Hematopoietic multipotent progenitor cell treated with erythropoietin and hydrocortisone succinate and interleukin-3 and kit ligand, for 15 days (in vitro differentiated cells): ENCODE data around the gene GNAZ.
"Not testable (repeated sequence)": the region's sequence is repeated elsewhere in the genome, so short reads cannot be mapped to it uniquely, and the experiment has no call there.

ENCODE experiments used
- DNase-seq: peaks from one replicate; pipeline ENCODE4 v3.0.0-alpha.2; 2015; ENCODE audit warnings: low spot score

The GNAZ gene

DNA sequence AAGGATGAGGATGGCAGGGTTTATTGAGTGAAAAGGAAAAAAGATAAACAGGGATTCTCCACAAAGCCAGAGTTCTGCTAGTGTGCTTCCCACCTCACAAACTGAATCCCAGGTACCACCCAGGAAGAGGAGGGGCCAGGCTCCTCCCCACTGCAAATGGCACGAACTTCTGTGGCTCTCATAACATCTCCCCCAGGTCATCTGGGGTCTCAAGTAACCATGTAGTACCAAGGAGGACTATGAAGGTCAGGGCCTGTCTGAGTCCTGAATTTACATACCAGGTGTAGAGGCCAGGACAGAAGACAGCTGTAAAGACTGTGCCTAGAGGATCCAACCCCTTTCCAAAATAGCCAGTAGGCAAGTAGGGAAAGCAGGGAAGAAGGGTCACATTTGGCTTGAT, 25.7 kb upstream of the GNAZ start:
- DNase-seq, result no peak

DNA sequence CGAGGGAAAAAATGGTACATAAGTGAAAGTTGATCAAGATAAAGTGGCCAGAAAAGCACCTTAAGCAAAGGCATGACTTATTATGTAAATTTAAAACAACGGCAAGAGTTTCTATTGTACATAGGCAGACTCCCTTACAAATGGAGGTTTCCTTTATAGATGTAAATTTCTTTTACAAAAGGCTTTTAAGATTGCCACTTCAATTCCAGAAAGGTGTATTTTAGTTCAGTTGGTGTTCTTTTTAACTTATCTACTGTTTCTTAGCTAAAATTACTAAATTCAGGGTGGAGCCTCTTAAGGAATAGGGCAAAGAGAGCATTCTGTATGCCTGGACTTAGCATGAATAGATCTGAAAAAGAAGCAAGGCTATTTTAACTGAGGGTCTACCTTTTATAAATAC, 24.9 kb upstream of the GNAZ start:
- DNase-seq, result no peak

- DNase-seq, result no peak
Observed at GRCh38 chr22:23047265-23047664, 23.1 kb upstream of the GNAZ start.

- DNase-seq, result no peak
Observed at GRCh38 chr22:23047742-23048141, 22.6 kb upstream of the GNAZ start.

GRCh38 chr22:23050546-23050945, 19.8 kb upstream of the GNAZ start:
- DNase-seq, result not testable (repeated sequence)

DNA sequence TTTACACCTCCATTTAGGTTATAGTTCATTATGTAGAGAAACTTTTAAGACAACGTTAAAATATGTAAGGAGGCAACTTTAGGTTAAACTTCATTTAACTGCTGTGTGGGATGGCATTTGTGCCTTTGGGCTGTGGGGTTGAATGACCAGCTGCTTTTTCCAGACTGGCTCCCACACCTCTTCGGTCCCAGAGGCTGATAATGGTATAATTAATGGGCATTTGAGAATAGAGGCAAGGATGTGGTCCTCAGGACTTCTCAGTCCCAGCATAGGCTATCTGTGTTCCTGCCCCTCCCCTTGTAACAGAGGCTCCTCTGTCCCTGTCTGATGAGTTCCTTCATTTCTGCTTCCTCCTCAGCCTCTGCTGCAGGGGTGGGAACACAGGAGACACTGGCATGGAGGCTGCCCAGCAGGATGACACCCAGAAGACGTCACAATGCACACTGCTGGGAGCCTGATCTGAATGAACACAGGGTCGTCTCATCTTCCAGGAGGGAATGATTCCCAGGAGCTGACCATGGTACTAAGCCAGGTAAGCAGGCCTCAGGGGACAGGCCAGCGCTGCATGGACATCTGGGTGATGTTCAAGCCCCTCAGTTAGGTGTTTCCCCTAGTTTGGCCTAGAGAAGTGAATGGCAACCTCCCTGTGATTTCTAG, 17.1 kb upstream of the GNAZ start:
- no peak for DNase-seq

DNA sequence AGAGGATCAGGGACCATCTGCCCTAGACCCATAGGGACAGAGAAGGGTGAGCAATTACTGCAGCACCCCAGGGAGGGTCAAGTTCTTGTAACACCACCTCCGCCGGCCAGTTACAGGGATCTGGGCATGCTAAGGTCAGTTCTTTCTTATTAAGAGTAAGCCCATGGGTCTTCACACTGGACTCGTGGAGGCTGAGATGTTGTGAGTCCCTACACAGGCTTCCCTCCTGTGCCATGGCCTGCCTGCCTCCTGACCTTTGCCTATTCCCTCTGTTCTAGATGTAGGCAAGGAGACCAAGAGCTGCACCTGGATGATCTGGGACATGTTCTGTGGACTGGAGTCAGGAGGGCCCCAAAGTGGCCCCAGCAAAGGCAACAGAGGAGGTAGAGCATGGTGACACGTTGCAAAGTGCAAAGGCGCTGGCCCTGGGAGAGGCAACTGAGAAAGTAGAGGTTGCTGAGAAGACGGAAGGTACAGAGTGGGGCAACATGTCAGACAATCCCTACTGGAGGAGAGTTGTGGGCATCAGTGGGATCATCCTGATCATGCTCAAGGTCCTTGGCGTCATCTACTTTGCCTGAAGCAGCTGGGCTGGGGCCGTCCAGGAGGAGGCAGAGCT, 16.3 kb upstream of the GNAZ start:
- no peak for DNase-seq

DNA sequence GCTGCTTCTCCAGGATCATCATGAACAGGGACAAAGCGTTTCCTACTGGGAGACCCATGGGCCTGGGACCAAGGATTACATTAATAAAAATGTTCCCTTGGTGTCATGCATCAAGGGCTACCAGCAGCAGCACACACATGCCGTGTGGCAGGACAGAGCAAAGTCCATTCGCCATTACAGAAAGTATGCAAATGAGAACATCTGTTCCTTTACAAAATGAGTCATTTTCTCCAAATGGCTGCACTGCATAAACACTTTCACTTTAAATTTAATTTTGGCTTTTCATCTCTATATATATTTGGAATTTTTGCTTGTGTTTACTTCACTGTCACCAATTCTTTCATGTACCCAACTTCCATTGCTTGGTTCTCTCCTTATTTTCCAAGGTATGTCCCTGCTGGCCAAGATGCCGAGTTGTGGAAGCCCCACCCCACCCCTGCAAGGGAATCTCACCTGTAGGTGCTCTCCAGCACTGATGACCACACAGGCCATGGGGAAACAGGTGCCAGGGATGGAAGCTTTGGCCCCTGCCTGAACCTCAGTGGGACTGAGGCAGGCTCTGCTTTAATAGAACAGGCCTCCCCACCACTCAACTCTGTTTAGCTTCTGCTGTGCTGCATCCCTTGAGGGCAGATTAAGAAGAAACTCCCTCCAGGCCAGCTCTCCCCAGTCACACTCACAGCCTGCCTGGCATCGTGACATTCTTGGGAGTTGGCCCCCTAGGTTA, 15.6 kb upstream of the GNAZ start:
- no peak for DNase-seq

DNA sequence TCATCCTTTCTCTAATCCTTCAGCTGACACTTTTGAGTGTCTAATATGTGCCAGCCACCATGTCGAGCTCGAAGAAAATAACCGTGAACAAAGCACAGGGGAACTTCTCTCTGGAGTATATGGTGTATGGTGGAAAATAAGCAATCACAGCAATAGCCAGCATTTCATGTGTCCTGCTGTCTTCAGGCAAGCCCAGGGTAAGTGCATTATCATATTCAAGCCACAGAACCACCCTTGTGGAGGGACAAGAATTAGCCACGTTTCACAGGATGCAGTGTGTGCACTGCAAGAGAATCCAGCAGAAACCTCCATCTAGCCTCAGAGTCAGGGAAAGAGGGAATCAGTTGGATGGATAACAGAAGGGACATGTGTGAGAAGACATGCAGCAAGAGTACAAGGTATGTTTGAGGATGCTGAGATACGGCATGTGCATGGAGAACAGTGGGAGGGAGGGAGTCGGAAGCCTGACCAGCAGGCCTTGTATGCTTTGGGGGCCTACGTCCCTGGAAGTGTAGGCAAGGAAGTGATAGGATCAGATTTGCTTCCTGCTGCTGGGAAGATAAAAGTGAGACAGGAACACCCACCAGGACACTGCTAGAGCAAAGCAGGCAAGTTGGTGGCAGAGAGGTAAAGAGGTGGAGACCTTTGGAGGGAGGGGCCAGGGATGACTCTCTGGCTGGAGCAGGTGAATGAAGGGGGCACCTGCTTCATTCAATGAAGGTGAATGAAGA, 14.7 kb upstream of the GNAZ start:
- DNase-seq, result no peak

- no peak for DNase-seq
Observed at GRCh38 chr22:23057331-23057730, 13.0 kb upstream of the GNAZ start.

DNA sequence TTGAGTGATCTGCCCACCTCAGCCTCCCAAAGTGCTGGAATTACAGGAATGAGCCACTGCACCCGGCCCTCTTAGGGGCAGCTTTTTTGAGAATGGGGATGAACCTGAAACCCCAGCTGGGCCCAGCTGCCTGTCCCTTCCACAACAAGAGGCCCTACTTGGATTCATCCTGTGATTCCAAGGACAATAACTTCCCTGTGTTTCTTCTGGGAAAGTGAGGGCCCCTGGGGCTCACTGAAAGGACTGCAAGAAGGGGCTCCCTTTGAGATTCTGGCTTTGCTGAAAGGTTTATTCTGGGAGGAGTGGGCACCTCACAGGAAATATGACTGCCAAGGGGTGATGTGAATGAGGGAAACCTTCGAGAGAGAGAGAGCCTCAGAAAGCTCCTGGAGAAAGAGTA, 12.3 kb upstream of the GNAZ start:
- DNase-seq, result no peak

DNA sequence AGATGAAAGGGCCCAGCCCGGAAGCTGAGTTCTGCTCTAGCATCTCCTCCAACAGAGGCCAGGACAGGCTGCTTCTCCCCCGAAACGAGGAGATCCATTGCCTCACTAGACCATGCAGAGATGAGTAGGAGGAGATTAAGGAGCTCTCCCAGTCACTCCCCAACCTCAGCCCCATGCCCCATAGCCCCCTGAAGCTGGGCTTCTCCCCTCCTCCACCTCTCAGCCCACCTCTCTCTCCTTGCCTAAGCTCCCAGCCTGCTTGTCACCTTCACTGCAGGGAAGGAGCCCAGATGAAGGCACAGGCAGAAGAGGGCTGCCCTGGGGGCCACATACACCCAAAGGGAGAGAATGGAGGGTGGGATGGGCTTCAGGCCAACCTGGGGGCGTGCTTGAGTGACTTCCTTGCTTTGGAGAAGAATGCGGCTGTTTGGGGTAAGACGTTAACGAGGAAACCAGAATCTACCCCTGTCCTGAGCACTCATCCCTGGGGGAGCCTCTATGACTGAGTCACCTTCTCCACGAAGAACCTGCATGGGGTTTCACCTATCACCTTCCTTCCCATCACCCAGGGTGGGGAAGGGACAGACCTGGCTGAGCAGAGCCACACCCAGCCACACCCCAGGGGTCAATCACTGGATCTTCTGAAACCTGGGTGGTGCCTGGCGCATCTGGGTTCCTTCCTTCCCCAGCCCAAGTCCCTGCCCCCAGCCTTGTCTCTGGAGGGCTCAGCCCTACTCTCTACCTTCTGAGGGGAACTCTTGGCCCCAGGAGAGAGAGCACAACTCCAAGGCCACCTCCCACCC, 11.6 kb upstream of the GNAZ start:
- no peak for DNase-seq

- DNase-seq, result no peak
Observed at GRCh38 chr22:23059284-23059948, 10.9 kb upstream of the GNAZ start.

DNA sequence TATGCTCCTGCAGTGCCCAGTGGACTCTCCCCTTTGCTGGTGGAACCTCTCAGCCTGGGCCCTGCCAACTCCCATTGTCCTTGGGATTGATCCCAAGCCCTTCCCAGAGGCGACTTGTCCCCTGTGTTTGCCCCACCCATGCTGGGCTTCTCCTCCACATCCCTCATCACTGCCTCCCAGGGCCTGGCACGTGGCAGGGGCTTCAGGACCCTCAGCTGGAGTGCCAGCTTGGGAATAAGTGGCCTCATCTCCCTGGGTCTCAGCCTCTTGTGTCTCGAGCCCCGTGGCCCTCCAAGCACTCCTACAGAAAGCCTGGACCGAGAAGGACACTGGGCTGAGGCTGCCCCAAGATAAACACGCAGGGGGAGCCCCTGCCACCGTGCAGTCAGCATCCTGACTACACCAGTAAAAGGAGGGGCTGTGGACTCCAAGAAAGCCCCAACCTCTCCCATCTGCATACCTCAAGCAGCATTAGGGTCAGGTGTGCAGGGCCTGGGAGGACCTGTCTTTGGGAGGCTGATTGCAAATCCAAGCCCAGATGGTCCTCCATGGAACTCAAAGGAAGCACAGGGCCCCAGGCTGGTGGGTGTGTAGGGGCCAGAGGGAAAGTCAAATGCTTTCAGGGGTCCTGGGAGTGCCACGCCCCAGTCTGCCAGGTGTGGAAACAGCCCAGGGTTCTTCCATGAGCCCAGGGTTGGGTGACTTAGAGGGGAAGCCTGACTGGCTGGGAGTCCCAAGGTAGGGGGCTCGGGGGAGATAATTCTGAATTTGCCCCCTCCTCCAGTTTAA, 9.5 kb upstream of the GNAZ start:
- no peak for DNase-seq

GRCh38 chr22:23061471-23062280, 8.6 kb upstream of the GNAZ start:
- no peak for DNase-seq

- DNase-seq, result no peak
Observed at GRCh38 chr22:23062616-23063538, 7.4 kb upstream of the GNAZ start.

- no peak for DNase-seq
Observed at GRCh38 chr22:23063539-23064380, 6.6 kb upstream of the GNAZ start.
